Gastrocnemius medialis (tissue), 4 donors: ENCODE data around the gene DNAJC30.

Experiments used
- CTCF ChIP-seq, 5 experiments: fragments of 450-650 bp in 3 of 5; fragments of 200-600 bp in 2 of 5; sonication (generic) in 2 of 5; IDR thresholded peaks in 4 of 5; conservative IDR thresholded peaks in 1 of 5; 1 replicate in 4 of 5; 2 replicates in 1 of 5; pipeline ENCODE4 v1.5.1; 2016 to 2019; ENCODE audit warnings: antibody characterized with exemption in 5 of 5, mild to moderate bottlenecking in 3 of 5, moderate library complexity in 3 of 5
- POLR2A ChIP-seq, 2 donors: fragments of 450-650 bp; IDR thresholded peaks; one replicate each; pipeline ENCODE4 v1.6.1; 2017; ENCODE audit warnings: antibody characterized with exemption in 2 of 2, mild to moderate bottlenecking in 2 of 2, moderate library complexity in 2 of 2

DNA sequence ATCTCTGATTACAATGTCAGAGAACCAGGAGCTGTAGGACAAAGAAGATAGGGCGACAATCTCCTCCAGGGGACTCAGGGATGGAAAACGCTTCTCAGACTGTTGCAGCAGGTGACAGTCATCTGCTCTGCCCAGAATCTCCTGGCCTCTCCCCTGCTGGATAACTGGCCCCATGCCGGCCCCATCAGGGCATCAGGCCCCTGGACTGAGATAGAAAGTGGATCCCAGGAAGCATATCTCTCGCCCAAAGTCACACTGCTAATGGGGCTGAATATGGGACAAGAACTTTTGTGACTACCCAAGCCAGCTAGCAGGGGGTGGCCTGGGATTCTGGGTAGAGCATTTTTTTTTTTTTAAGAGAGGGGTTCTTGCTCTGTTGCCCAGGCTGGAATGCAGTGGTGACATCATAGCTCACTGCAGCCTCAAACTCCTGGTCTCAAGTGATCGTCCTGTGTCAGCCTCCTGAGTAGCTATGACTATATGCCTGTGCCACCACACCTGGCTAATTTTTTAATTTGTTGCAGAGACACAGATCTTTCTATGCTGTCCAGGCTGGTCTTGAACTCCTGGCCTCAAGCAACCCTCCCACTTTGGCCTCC is 38.5 kb downstream of the DNAJC30 start:
- TF ChIP-seq POLR2A (IDR thresholded peaks at IDR 0.05) (no peak), CTCF (IDR thresholded peaks at IDR 0.05 in 4 of 5, conservative IDR thresholded peaks at IDR 0.05 in 1 of 5) (no peak)
